DMS53 (cell line): Measurements from ENCODE around the gene PHF21A.

Experiments
- DNase-seq: peaks from one replicate; lab custom pipeline; 2025; lab: John Stamatoyannopoulos, UW

The PHF21A gene

DNA sequence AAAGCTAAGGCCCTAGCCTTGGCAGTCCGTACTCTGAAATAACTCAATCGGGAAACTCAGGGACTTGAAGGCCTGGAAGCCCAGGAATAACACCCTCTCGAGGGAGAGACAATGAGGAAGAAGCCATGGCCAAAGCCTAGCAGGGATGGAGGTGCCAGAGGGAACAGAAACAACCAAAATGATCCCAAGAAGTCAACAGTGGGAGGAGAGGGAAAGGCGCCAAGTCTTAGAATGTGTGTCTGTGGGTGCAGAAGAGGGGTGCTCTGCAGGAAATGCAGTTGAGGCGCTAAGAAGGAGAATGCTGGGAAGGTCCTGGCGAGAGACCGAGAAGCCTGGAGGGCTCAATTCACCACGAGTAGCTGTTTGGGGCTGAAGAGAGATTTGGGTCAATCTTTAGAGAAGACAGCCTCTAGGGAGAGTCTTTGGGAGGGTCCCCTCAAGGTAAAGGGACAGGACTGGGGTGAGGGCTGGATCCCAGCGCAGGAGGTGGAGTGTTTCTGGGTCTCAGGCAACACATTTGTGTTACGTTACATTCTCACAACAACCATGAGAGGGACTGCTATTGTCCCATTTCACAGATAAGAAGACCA is 236.6 kb downstream of the PHF21A start:
- no peak for DNase-seq
